NCI-H510A treated with DMSO at 0.1 percent for 48 hours (cell line): ENCODE data around the gene RRH.
"Not testable (repeated sequence)": the region's sequence is repeated elsewhere in the genome, so short reads cannot be mapped to it uniquely, and the experiment has no call there.

Experiments
- DNase-seq: peaks from one replicate; lab custom pipeline; 2025; lab: John Stamatoyannopoulos, UW

Gene RRH

DNA sequence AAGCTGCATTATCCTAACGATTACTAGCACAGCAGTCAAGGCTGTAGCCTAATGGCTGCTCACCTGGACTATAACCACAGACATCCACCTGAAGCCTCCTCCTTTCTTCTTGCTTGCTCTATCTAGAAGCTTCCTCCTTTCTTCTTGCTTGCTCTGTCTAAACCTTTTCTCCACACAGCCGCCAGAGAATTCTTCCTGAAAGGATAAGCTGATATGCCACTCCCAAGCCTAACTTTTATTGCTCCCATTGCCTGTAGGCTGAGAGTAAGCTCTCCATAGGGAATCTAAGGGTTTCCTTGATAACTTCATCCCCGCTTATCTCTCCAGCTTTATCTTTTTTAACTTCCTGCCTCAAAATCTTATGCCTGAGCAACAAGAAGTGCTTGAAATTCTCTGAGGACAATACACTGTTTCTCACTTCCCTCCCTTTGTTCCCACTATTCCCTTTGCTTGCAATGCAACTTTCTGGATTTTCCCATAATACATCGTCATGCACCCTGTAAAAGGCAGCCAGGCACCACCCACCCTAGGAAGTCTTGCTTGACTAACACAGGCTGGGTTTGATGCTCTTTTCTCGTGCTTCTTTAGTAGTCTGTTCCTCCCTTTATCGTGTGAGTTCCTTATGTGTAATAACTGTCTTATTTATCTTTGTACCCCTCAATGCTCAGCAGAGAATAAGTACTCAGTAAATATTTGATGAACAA is 18.8 kb downstream of the RRH start:
- DNase-seq = no peak

DNA sequence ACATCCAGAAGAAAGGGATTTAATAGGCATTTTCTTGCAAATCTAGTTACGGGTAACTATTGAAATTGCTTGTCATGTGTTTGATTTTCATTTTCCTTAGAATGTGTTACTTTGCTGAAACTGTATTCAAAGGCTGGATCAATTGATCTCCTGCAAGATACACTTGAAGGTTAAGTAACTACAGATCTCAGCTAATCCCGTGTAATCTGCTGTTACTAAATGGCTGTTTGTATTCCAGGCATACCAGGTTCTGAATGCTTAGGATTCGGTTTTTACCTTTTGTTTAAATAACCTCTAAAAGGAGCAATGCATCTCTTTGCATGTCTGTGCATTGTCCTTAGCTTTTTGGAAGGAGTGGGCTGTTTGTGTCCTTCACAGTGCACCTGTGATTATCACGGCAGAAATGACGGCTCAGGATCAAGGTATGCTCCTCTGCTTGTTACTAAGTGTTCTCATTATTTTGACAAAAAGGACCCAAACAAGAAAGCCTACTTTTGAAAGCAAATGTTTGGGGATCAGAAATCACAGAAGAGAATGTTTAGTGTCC is 20.2 kb downstream of the RRH start, which contains the start of gene LRIT3:
Gene LRIT3, plus strand, starts transcription at position 212 of the 547 bp plus-strand sequence. Its CDS starts 95 bp downstream, at position 307.
- DNase-seq = no peak

DNA sequence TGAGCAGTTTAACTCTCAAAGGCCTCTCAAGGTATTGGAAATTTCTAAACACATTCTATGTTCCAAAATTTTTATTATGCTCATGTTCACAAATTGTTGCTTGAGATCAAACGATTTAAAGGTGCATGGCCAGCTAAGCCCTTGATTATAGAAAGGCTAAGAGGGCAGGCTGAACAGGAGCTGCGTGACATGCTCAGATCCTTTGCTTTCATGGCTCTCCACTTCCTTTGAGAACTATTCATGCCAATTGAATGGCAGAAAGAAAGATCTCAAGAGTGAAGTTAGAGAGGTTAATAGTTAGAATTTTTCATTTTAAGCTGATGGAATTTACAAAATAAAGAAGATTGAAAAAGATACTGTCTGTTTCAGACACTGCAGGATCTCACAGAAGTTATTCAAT is 20.7 kb downstream of the RRH start:
- DNase-seq = no peak

DNA sequence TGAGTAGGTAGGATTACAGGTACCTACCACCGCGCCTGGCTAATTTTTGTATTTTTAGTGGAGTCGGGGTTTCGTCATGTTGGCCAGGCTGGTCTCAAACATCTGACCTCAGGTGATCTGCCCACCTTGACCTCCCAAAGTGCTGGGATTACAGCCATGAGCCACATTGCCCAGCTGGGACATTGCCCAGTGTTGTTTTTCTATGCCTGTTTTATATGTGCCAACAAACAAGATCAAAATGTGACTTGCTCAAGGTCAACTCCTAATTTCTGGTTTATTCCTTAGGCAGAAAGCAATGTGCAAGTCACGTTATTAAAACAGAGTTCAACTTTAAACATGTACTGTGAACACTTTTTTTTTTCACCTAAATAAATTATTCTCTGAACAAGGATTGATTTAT is 22.8 kb downstream of the RRH start:
- DNase-seq = no peak

DNA sequence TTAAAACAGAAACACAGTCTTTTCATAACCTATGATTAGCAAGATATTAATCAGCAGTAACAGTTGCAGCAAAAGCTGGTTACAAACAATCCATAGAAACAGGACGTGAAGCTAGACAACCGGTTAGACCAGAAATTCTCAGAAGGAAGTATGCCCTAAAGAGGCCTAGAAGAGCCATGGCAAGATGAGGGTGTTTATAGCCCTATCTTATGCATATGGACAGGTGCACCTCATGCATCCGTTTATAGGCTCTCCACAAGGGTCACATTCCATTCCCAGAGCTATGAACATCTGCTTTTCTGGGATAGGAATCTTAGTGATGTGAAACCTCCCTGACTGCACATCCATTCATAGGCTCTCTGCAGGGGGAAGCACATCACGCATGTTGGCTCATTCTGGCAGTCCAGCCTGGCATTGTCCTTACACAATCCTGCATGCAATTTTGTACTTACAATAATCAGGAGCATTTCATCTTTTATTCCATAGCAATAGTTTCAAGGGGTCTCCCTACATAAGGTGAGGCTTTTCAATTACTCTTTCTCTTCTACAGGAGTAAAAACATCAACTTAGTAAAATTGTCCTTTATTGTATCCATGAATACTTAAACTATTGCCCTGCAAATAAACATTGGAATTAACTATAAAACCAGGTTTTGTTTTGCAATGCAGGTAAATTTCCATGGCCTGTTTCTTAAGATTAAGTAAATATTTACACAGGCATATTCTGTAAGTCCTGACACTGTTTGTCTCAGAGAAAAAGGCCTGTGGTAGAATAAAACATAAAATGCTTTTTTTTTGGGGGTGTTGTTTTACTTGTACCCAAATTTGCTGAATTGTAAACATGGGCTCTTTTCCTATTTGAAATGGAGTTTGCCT is 31.9 kb downstream of the RRH start:
- DNase-seq = not testable (repeated sequence)

DNA sequence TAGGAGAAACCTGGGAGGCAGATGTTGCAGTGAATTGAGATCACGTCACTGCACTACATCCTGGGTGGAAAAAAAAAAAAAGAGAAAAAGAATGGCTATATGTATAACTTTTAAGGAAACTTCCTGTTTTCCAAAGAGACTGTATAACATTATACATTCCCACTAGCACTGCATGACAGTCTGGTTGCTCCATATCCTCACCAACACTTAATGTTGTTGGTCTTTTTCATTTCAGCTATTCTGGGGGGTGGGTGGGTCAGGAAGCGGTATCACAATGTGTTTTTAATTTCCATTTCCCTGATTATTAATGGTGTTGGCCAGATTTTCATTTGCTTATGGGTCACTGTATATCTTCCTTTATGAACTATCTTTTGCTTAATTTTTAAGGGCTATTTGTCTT is 33.5 kb downstream of the RRH start:
- no peak for DNase-seq

DNA sequence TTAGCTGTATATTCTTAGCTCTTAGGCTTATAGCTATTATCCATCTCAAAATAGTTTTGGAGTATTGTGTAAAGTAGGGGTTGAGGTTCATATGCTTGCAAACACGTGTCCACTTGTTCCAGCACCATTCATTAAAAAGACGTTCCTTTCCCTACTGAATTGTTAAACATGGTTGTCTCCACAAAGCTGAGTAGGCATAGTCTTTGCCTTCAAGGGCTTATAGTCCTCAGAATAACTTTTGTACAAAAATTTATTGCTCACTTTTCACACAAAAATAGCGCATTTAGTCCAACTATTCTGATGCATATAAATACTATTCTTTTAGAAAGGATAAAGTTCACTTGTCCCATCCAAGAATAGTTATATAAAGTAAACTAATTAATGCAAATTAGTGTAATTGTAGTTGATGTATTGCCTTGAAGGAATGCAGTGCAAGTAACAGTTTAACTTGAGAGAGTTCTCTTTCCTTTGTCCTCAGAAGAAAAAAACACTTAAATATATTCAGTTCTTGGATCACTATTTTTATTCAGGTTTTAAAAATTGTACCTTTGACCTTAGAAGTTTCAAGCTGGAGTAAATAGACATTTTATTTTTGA is 34.2 kb downstream of the RRH start:
- no peak for DNase-seq

DNA sequence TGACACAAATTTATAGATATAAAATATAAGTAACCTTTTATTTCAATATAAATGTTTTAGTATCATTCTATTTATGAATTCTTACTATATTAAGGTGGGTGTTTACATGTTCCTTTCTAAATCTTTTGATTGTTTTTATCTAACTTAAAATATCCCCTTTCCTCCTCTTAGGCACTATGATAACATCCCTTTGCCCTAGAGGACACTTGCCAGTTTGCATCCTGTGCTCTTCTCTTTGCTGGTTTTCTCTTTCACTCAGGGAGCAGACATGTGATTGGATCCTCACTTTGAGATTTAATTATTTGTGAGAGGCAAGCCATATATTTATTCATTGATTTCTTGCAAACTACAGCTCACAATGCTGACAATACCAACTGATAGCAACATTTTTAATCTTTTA is 36.4 kb downstream of the RRH start:
- DNase-seq = no peak

DNA sequence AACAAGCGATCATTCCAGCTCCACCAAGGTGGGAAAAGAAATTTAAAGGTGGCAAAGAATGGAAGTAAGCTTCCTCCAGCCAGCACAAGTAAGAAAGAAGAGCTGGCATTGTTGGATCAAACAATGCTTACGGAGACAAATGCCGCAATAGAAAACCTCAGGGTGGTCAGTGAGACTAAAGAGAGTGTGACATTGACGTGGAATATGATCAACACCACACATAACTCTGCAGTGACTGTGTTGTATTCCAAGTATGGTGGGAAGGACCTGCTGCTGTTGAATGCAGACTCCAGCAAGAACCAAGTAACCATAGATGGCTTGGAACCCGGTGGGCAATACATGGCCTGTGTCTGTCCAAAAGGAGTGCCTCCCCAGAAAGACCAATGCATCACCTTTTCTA is 42.3 kb downstream of the RRH start:
- no peak for DNase-seq

DNA sequence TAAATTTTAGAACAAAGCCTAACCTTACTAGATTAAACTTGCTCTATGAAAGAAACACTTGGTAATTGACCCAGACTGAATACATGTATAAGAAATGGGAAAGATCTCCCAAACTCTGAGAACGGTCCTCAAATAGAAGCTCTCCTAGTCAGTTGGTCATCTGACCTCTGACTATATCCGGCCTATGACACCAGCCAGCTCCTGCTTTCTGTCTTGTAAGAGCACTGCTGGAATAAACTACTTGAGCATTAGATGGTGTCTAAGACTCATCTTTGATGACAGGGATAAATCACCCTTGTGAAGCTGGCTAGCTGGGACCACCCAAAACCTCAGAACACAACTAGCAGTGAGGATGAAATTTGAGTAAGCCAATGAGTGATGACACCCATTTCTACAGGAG is 44.3 kb downstream of the RRH start:
- no peak for DNase-seq

DNA sequence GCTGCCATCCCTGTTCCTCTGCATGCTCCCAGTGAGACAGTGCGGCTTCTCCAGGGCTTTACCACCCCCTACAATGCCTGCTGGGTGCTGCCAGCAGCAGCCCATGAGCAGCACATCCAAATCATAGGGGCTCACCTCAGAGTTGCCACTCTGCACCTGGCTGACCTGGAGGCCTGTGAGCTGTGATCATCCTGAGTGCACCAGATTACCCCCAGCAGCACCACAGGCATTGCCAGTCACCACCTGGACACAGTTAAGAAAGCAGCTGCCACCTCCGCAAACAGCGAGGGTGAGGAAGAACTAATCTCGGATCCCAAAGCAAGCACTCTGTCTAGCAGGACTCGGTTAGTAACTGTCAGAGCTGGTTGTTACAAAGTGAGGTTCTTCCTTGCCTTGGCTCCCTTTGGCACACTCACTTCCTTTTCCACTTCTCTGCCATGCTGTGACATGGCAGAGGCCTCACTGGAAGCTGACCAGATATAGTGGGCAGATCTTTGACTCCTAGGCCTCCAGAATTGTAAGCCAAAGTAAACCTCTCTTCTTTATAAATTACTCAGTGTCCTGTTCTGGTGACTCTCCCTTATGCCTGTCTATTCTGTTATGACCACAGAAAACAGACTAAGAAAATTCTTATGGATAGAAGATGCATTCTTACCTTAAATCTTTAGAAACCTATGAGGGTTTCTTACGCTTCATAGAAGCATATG is 45.3 kb downstream of the RRH start:
- DNase-seq = no peak

DNA sequence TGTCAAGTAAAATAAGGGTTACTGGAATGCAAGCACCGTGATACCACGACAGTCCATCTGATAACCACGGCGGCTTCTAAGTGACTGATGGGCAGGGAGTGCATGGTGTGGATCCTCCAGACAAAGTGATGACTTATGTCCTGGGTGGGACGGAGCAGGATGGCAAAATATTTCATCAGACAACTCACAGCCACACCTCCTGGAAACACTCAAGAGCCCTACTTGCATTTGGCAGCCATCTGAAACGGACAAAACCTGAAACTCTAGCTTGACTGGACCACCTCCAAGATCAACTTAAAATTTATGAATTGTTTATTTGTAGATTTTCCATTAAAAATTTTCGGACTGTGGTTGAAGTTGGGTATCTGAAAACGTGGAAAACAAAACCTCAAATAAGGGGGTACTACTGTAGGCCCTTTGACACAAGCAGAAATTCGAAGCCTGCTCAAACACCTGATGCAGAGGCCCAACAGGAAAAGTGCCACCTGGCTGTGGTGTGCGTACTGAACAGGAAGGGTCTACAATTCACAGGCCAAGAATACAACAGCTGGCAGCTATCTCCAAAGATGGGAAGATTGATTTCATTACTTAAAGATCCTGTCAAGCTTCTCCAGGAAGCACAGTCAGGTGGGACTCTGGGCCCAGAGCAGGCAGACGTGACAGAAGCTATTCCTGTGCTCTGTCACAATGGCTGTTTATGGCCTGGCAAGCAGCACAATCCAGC is 46.2 kb downstream of the RRH start:
- DNase-seq = no peak

DNA sequence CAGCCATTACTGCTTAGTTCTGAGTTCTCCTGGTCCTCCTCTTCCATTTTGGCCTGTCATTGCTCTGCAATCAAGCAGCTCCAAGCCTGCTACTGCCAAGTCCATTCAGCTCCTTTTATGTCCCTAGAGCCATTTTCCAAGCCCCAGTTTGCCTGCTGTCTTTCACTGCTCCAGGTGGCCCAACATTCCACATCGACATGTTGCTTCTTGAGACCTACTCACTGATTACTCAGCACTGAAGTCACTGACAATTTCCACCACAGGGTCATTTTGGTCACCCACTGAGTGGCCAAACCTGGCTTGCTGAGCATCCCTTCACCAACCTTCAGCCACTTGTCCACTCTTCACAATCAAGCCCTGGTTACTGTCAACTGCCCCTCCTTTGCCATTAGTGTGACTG is 47.3 kb downstream of the RRH start:
- no peak for DNase-seq

DNA sequence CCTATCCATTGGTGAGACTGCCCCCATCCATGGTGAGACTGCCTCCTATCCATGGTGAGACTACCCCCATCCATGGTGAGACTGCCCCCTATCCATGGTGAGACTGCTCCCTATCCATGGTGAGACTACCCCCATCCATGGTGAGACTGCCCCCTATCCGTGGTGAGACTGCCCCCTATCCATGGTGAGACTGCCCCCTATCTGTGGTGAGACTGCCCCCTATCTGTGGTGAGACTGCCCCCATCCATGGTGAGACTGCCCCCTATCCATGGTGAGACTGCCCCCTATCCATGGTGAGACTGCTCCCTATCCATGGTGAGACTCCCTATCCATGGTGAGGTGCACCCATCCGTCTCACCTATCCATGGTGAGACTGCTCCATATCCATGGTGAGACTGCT is 47.8 kb downstream of the RRH start:
- DNase-seq = not testable (repeated sequence)

DNA sequence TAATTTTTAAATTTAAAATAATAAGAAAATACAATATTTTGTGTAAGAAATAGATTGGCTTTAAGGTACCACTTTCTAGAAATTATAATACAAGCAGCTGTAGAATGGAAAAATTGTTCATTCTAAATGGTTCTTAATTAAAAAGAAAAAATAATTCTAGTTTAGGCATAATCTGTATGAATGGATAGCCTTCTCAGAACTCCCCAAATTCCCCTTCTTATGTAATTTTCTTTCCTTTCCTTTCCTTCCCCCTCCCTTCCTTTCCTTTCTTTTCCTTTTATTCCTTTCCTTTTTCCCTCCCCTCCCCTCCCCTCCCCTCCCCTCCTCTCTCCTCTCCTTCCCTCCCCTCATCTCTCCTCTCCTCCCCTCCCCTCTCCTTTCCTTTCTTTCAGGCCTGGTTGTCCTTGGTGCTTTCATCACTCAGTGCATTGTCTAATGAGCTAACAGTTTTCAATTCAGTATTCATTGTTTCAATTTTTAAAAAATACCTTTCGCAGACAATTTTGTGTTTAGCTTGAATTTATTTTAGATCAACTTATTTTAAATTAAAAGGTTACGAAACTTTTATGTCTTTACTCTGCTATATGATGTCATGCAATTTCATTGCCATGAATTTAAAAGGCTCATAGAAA is 49.0 kb downstream of the RRH start:
- DNase-seq = no peak

DNA sequence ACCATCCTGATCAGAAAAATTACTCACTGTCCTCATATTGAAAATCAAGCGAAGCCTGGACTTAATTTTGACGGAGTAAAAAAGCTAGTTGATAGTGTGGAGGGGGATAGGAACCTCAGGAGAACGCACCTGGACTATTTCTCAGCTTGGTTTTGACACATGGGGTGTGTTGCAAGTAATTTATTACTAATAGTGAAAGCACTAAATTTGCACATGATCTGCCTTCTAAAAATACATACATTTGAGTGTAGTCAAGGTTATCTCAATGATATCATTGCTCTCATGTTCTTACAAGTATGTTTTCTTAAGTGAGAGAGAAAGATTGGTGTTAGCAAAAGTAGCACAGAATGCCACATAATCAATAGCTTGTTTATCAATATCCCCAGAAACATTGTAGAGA is 49.6 kb downstream of the RRH start:
- DNase-seq = no peak

DNA sequence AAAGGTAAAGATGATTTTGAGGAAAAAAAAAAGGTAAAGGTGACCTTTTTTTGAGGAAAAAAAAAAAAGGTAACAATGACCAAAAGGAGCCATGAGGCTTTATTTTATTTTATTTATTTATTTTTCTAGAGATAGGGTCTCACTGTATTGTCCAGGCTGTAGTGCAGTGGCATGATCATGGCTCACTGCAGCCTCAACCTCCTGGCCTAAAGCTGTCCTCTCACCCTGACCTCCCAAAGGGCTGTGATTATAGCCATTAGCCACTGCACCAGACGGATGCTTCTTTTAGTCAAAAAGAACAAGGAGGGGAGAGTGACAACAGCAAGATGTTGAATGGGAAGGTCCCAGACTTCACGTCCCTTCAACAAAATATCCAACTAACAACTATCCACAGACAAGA is 50.6 kb downstream of the RRH start:
- no peak for DNase-seq

DNA sequence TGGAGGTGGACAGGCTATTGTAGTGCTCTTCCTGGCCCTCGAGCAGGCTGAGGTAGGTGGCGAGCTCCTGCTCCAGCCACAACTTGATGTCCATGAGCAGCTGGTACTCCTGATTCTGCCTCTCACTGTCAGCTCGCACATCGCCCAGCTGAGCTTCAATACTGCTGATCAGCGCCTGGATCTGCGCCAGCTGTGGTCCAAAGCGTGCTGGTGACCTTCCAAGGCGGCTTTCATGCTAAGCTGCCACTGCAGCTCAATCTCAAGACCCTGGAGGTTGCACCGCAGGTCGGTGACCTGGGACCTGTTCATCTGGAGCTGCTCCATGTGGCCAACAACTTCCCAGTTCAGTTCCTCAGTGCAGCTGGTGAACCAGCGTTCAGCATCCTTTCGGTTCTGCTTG is 51.3 kb downstream of the RRH start:
- DNase-seq = no peak

DNA sequence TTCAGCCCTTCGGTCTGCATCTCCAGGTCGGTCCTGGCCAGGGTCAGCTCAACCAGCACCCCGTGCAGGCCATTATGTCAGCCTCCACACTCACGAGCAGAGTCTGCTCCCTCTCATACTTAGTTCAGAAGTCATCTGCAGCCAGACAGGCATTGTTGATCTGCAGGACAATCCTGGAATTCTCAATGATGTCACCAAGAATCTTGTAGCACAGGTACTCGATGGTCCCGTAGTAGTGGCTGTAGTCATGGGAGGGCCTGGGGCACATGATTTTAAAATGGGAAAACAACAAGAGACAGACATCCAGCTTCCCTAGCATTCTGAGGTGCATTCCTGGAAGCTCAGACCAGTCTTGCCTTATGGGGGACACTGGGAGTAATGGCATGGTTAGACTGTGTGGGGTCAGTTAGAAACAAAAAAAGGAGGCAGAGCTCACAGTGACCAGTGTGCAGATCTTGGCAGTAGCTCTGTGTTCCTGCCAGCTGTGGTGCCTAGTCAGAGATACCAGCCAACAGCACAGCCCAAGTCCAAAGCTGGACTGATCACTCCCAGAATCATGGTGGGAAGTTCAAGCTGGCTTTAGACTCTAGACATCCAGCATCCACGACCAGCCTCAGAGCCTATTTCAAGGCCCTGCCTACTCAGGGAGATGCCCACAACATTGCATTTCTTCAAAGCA is 52.0 kb downstream of the RRH start:
- DNase-seq = no peak

DNA sequence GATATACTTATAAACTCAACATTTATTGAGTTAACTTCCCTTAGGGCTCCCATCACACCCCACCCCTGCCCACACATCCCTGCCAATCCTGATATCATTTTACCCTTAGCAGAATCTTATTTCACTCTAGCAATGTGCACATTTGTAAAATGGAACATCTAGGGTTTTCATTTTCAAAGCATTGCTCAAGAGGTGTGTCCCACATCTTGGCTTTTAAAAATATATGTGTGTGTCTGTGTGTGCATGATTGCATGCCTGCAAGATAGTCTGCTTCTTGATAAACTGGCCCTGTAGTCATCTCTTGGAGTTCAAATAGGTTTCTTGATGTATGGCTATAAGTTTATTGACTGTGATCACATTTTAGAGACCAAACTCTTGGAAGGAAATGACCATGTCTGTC is 58.5 kb downstream of the RRH start:
- no peak for DNase-seq
